H9 (cell line): ENCODE results near the gene APBB2. TPM values are rescaled to one million over a fixed set of nuclear protein-coding genes. Genes with fewer than 3 reads are reported as not detected.

ENCODE experiments used
- DNase-seq: peaks from one replicate; pipeline ENCODE4 v3.0.0-alpha.2; 2017
- H2AFZ ChIP-seq: one replicate; pipeline ENCODE4 v1.6.1; 2013; ENCODE audit warnings: mild to moderate bottlenecking, low read length, control low read depth, moderate library complexity
- H2AK5ac ChIP-seq: 2 replicates; pipeline ENCODE4 v1.6.1; 2013; ENCODE audit warnings: low read length, control low read depth, mixed read lengths; ENCODE audit not compliant: insufficient read length
- H2BK120ac ChIP-seq: one replicate; pipeline ENCODE4 v1.6.1; 2013; ENCODE audit warnings: low read depth, mild to moderate bottlenecking, low read length, control low read depth, inconsistent platforms; ENCODE audit not compliant: poor library complexity, severe bottlenecking
- H2BK12ac ChIP-seq: 2 replicates; pipeline ENCODE4 v1.6.1; 2013; ENCODE audit warnings: low read length, control low read depth, mixed read lengths, low read depth; ENCODE audit not compliant: insufficient read length
- H2BK15ac ChIP-seq: 2 replicates; pipeline ENCODE4 v1.6.1; 2013; ENCODE audit warnings: low read depth, low read length, control low read depth
- H2BK20ac ChIP-seq: one replicate; pipeline ENCODE4 v1.6.1; 2013; ENCODE audit warnings: low read depth, mild to moderate bottlenecking, low read length, control low read depth, inconsistent platforms; ENCODE audit not compliant: poor library complexity, severe bottlenecking
- H2BK5ac ChIP-seq: 2 replicates; pipeline ENCODE4 v1.6.1; 2013; ENCODE audit warnings: low read length, control low read depth, mixed read lengths; ENCODE audit not compliant: insufficient read length
- H3K14ac ChIP-seq: 2 replicates; pipeline ENCODE4 v1.6.1; 2013; ENCODE audit warnings: low read length, control low read depth; ENCODE audit not compliant: insufficient read depth
- H3K18ac ChIP-seq: 2 replicates; pipeline ENCODE4 v1.6.1; 2013; ENCODE audit warnings: low read depth, mild to moderate bottlenecking, mixed read lengths, low read length, control low read depth; ENCODE audit not compliant: insufficient read length
- H3K23ac ChIP-seq: 2 replicates; pipeline ENCODE4 v1.6.1; 2013; ENCODE audit warnings: low read length, control low read depth, mixed read lengths, low read depth; ENCODE audit not compliant: insufficient read length
- H3K23me2 ChIP-seq: 2 replicates; pipeline ENCODE4 v1.6.1; 2013; ENCODE audit warnings: low read depth, mild to moderate bottlenecking, mixed read lengths, low read length, control low read depth; ENCODE audit not compliant: insufficient read length, poor library complexity, severe bottlenecking
- H3K27ac ChIP-seq: 2 replicates; pipeline ENCODE4 v1.5.1; 2013; ENCODE audit warnings: low read length, control low read depth, mixed read lengths, low read depth; ENCODE audit not compliant: insufficient read length
- H3K27me3 ChIP-seq: 2 replicates; pipeline ENCODE4 v1.6.1; 2013; ENCODE audit warnings: low read length, control low read depth, inconsistent platforms; ENCODE audit not compliant: insufficient read depth
- H3K4ac ChIP-seq: 2 replicates; pipeline ENCODE4 v1.6.1; 2013; ENCODE audit warnings: low read depth, mild to moderate bottlenecking, control low read depth, inconsistent platforms, low read length, moderate library complexity
- H3K4me1 ChIP-seq: 2 replicates; pipeline ENCODE4 v1.6.1; 2013; ENCODE audit warnings: low read length, control low read depth, inconsistent platforms; ENCODE audit not compliant: insufficient read depth
- H3K4me2 ChIP-seq: 2 replicates; pipeline ENCODE4 v1.6.1; 2013; ENCODE audit warnings: low read length, control low read depth, mixed read lengths; ENCODE audit not compliant: insufficient read length, insufficient read depth
- H3K56ac ChIP-seq: 2 replicates; pipeline ENCODE4 v1.6.1; 2013; ENCODE audit warnings: low read depth, mild to moderate bottlenecking, mixed read lengths, low read length, control low read depth; ENCODE audit not compliant: insufficient read length
- H3K79me1 ChIP-seq: 2 replicates; pipeline ENCODE4 v1.6.1; 2013; ENCODE audit warnings: low read depth, mild to moderate bottlenecking, moderate library complexity, low read length, control low read depth, inconsistent platforms; ENCODE audit not compliant: insufficient read depth, poor library complexity, severe bottlenecking
- H3K79me2 ChIP-seq: 2 replicates; pipeline ENCODE4 v1.6.1; 2013; ENCODE audit warnings: low read length, control low read depth, inconsistent platforms; ENCODE audit not compliant: insufficient read depth
- H3K9ac ChIP-seq: 2 replicates; pipeline ENCODE4 v1.6.1; 2013; ENCODE audit warnings: low read length, control low read depth, mixed read lengths; ENCODE audit not compliant: insufficient read length; ENCODE audit errors: extremely low read depth
- H3K9me3 ChIP-seq: one replicate; pipeline ENCODE4 v1.6.1; 2013; ENCODE audit warnings: low read depth, low read length, inconsistent platforms; ENCODE audit not compliant: control insufficient read depth
- H3T11ph ChIP-seq: one replicate; pipeline ENCODE4 v1.6.1; 2013; ENCODE audit warnings: mild to moderate bottlenecking, low read length, control low read depth, inconsistent platforms
- H4K20me1 ChIP-seq: one replicate; pipeline ENCODE4 v1.6.1; 2013; ENCODE audit not compliant: control insufficient read depth, insufficient read length, insufficient read depth
- H4K5ac ChIP-seq: 2 replicates; pipeline ENCODE4 v1.6.1; 2013; ENCODE audit warnings: low read depth, mild to moderate bottlenecking, mixed read lengths, low read length, control low read depth; ENCODE audit not compliant: insufficient read length
- H4K8ac ChIP-seq: replicated peaks from 2 replicates; pipeline ENCODE4 v1.6.1; 2013; ENCODE audit warnings: low read length, control low read depth, mixed read lengths, low read depth; ENCODE audit not compliant: insufficient read length
- H4K91ac ChIP-seq: 2 replicates; pipeline ENCODE4 v1.6.1; 2013; ENCODE audit warnings: low read depth, mild to moderate bottlenecking, moderate library complexity, mixed read lengths, low read length, control low read depth; ENCODE audit not compliant: insufficient read length
- H3K27ac Mint-ChIP-seq, 3 experiments: 2 replicates in 2 of 3; 3 replicates in 1 of 3; pipeline ENCODE4 v1.8.0; 2020 to 2021; ENCODE audit warnings: mixed read lengths in 3 of 3, mild to moderate bottlenecking in 1 of 3, moderate library complexity in 1 of 3
- H3K27me3 Mint-ChIP-seq: 2 replicates; pipeline ENCODE4 v1.8.0; 2021; ENCODE audit warnings: low read depth, mild to moderate bottlenecking, moderate library complexity, mixed read lengths
- H3K36me3 Mint-ChIP-seq, 3 experiments: 2 replicates in 2 of 3; 3 replicates in 1 of 3; pipeline ENCODE4 v1.8.0; 2020 to 2021; ENCODE audit warnings: low read depth in 3 of 3, mixed read lengths in 3 of 3; ENCODE audit not compliant: insufficient read depth in 1 of 3
- H3K4me1 Mint-ChIP-seq, 2 experiments: 2 replicates each; pipeline ENCODE4 v1.8.0; 2020; ENCODE audit warnings: mixed read lengths in 2 of 2
- H3K4me3 Mint-ChIP-seq, 2 experiments: 2 replicates in 1 of 2; 3 replicates in 1 of 2; pipeline ENCODE4 v1.8.0; 2020 to 2021; ENCODE audit warnings: mild to moderate bottlenecking in 2 of 2, mixed read lengths in 2 of 2, moderate library complexity in 1 of 2
- H3K9me3 Mint-ChIP-seq, 2 experiments: 2 replicates in 1 of 2; 3 replicates in 1 of 2; pipeline ENCODE4 v1.8.0; 2020; ENCODE audit warnings: mild to moderate bottlenecking in 2 of 2, mixed read lengths in 2 of 2, moderate library complexity in 1 of 2
- CTCF ChIP-seq: fragments of 200-600 bp; sonication (generic); conservative IDR thresholded peaks from 3 replicates; pipeline ENCODE4 v1.8.0; 2021; ENCODE audit warnings: antibody characterized with exemption, mild to moderate bottlenecking
- WGBS: extraction: QIAGEN DNeasy Blood & Tissue Kit; methylation state at CpG from one replicate; pipeline ENCODE4 v1.1.7; 2013; ENCODE audit warnings: missing lambda C conversion rate, low lambda C conversion rate, mixed read lengths; ENCODE audit not compliant: insufficient read length; ENCODE audit errors: extremely low coverage; 5-methylcytosine and 5-hydroxymethylcytosine counted together
- total RNA-seq: library from RNA; stranded (reverse); gene quantifications from 2 replicates; pipeline ENCODE4 v1.2.1, GENCODE V29; 2021

The APBB2 gene
- total RNA-seq, 1 experiment from 2014 or later: 39.6 TPM

GRCh38 chr4:41215155-41215554 is 813 bp upstream of the APBB2 start:
- H2BK15ac ChIP-seq: no peak overlapping the region
- DNase-seq: no peak
- no peak overlapping the region for H2AFZ ChIP-seq
- no peak for TF ChIP-seq CTCF
- H3T11ph ChIP-seq: no peak overlapping the region
- H3K14ac ChIP-seq: no peak overlapping the region
- no peak overlapping the region for H3K18ac ChIP-seq
- Mint-ChIP-seq H3K27ac (no peak overlapping the region; a peak in 1 of 7 replicates), H3K9me3 (no peaks in the 10 kb centered on the region; a peak in 1 of 5 replicates), H3K4me3 (peak overlapping the region; percentile 26 to 86; a peak in 4 of 5 replicates), H3K27me3 (peaks cover 14% of the 10 kb centered on the region), H3K4me1 (peaks cover 47% of the 10 kb centered on the region in 2 experiments), H3K36me3 (no peaks in the 10 kb centered on the region)
- no peaks in the 10 kb centered on the region for H3K9me3 ChIP-seq
- no peak overlapping the region for H4K5ac ChIP-seq
- H3K23me2 ChIP-seq: peaks cover 14% of the 10 kb centered on the region
- no peak overlapping the region for H3K9ac ChIP-seq
- peaks cover under 1% of the 10 kb centered on the region for H3K79me1 ChIP-seq
- H3K79me2 ChIP-seq: 0 out of 2 replicates have a peak, but pooled peaks cover 3% of the 10 kb centered on the region
- peak overlapping the region; percentile 53 for H3K4me2 ChIP-seq
- H2BK120ac ChIP-seq: no peak overlapping the region
- H4K20me1 ChIP-seq: no peaks in the 10 kb centered on the region
- peaks cover 2% of the 10 kb centered on the region; the same call in 1 of the 2 replicates for H3K27me3 ChIP-seq
- H4K91ac ChIP-seq: no peak overlapping the region
- H3K4ac ChIP-seq: no peak overlapping the region
- H3K23ac ChIP-seq: no peak overlapping the region
- no peak overlapping the region for H2BK20ac ChIP-seq
- no peak overlapping the region for H2BK5ac ChIP-seq
- H3K4me1 ChIP-seq: peaks cover 6% of the 10 kb centered on the region
- H2BK12ac ChIP-seq: no peak overlapping the region
- H2AK5ac ChIP-seq: no peak overlapping the region
- no peak overlapping the region for H3K27ac ChIP-seq
- no peak overlapping the region for H4K8ac ChIP-seq
- WGBS: no CpG with 5 or more reads among the region's 9 CpGs
- no peak overlapping the region for H3K56ac ChIP-seq
